Mesodermal cell (in vitro differentiated cells): ENCODE data around the gene CDCA7.
"Not testable (repeated sequence)": the region's sequence is repeated elsewhere in the genome, so short reads cannot be mapped to it uniquely, and the experiment has no call there.

Experiments
- H3K27ac ChIP-seq: 2 replicates; pipeline ENCODE4 v1.7.0; 2013; ENCODE audit warnings: mild to moderate bottlenecking, low read depth, low read length, moderate library complexity; ENCODE audit not compliant: severe bottlenecking
- H3K36me3 ChIP-seq: 2 replicates; pipeline ENCODE4 v1.7.1; 2013; ENCODE audit warnings: mild to moderate bottlenecking, low read length, moderate library complexity; ENCODE audit not compliant: control insufficient read depth, insufficient read depth
- H3K4me1 ChIP-seq: one replicate; pipeline ENCODE4 v1.7.1; 2013; ENCODE audit warnings: mild to moderate bottlenecking, low read length; ENCODE audit not compliant: insufficient read depth, control insufficient read depth, poor library complexity, severe bottlenecking
- H3K4me3 ChIP-seq: 2 replicates; pipeline ENCODE4 v1.7.0; 2013; ENCODE audit warnings: low read length, control low read depth, mild to moderate bottlenecking; ENCODE audit not compliant: insufficient read depth, poor library complexity, severe bottlenecking; ENCODE audit errors: extremely low read depth
- H3K9me3 ChIP-seq: 2 replicates; pipeline ENCODE4 v1.7.1; 2013; ENCODE audit warnings: mild to moderate bottlenecking, low read length, moderate library complexity; ENCODE audit not compliant: control insufficient read depth
- WGBS, 2 experiments: methylation state at CpG; one replicate each; pipeline ENCODE4 v1.1.5; 2013; ENCODE audit warnings: missing lambda C conversion rate in 2 of 2; ENCODE audit not compliant: insufficient coverage in 2 of 2; 5-methylcytosine and 5-hydroxymethylcytosine counted together

The CDCA7 gene

DNA sequence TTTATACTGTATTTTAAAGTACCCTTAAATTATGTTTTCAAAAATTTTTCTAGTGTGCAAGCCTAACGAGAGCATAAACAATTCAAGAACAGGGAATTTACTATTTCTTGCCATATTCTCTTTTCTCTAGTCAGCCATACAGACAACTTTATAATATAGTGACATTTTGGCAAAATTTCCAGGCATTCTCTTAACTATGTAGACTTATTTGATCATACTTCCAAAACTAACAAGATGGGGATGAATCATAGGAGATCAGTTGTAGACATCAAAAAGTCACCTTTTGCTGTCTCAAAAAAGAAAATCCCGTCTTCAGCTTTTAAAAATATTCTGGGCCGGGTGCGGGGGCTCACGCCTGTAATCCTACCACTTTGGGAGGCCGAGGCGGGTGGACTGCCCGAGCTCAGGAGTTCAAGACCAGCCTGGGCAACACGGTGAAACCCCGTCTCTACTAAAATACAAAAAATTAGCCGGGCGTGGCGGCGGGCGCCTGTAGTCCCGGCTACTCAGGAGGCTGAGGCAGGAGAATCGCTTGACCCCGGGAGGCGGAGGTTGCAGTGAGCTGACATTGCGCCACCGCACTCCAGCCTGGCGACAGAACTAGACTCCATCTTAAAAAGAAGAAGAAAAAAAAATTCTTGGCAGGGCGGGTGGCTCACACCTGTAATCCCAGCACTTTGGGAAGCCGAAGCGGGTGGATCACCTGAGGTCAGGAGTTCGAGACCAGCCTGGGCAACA is 61.9 kb downstream of the CDCA7 start:
- not testable (repeated sequence) for H3K4me1 ChIP-seq, H3K4me3 ChIP-seq, H3K27ac ChIP-seq, H3K9me3 ChIP-seq, H3K36me3 ChIP-seq
- WGBS, 2 experiments: 97 to 98% methylated on average over 21 to 23 of the region's 26 CpGs

DNA sequence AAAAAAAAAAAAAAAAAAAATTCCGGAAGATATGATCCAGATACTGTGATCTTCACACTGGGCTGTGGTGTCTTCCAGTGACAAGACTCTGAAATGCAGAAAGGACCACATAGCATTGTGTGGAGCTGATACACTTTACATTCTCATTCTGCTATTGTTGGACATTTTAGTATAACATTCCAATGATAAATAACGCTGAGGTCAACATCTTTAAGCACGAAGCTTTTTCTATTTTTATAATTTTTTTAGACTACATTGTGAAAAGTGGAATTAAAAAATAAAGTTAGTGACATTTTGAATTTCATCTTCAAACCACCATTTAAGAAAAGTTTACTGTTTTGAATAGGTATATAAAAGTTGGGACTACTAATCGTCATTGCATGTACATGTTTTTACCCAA is 62.7 kb downstream of the CDCA7 start:
- no peaks in the 10 kb centered on the region for H3K4me1 ChIP-seq
- WGBS, 2 experiments: no CpG with 5 or more reads among the region's 4 CpGs
- H3K4me3 ChIP-seq: no peak overlapping the region
- H3K9me3 ChIP-seq: no peaks in the 10 kb centered on the region
- H3K36me3 ChIP-seq: no peaks in the 10 kb centered on the region
- H3K27ac ChIP-seq: no peak overlapping the region

DNA sequence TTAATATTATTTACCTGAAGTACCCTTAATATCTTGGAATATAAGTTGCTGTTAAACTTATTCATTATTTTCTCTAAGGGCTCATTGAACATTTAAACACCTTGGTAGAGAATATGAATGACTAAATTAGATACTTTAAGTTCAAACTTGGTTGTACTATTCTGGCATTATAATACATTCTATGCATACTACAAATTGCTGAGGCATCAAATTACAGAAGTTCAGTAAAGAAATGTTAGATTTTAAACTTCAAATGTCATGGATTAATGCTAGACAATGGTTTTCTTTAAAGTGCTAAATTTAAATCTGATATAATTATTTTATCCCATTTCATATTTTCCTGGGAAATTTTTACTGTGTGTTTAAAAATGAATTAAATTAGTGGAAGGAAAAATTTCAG is 63.1 kb downstream of the CDCA7 start:
- no peaks in the 10 kb centered on the region for H3K36me3 ChIP-seq
- no peaks in the 10 kb centered on the region for H3K9me3 ChIP-seq
- H3K4me1 ChIP-seq: no peaks in the 10 kb centered on the region
- H3K4me3 ChIP-seq: no peak overlapping the region
- no peak overlapping the region for H3K27ac ChIP-seq
